Measurements from ENCODE around the gene SLC24A3. TPM values are rescaled to one million over a fixed set of nuclear protein-coding genes. Genes with fewer than 3 reads are reported as not detected.

SLC24A3 gene
- total RNA-seq, 1 donor from 2014 or later = 0.21 TPM

GRCh38 chr20:19260412-19261090 is 48.1 kb downstream of the SLC24A3 start:
- Histone ChIP-seq H3K9me3 (ENCODE audit: low read depth) (no peaks in the 10 kb centered on the region), H4K20me1 (ENCODE audit: low read depth) (no peaks in the 10 kb centered on the region), H3K4me1 (no peaks in the 10 kb centered on the region), H3K79me2 (ENCODE audit: low read depth) (no peaks in the 10 kb centered on the region), H3K27ac (no peak overlapping the region), H3F3A (ENCODE audit: low read depth) (no peaks in the 10 kb centered on the region), H3K36me3 (no peaks in the 10 kb centered on the region), H2AFZ (replicated peaks) (no peak overlapping the region), H3K9ac (no peak overlapping the region), H3K27me3 (no peaks in the 10 kb centered on the region), H3K4me3 (no peak overlapping the region), H3K4me2 (no peak overlapping the region)
- no peaks in the 10 kb centered on the region for H3K27me3 Mint-ChIP-seq (ENCODE audit: insufficient read depth, low read depth)
- H3K27ac Mint-ChIP-seq = no peak overlapping the region
- TF ChIP-seq CTCF (IDR thresholded peaks at IDR 0.05) (no peak), EZH2phosphoT487 (IDR thresholded peaks at IDR 0.05) (no peak), EZH2 (IDR thresholded peaks at IDR 0.05) (no peak)
- no peak overlapping the region for H3K4me3 Mint-ChIP-seq
- H3K4me1 Mint-ChIP-seq = peaks cover 7% of the 10 kb centered on the region
- no peaks in the 10 kb centered on the region for H3K36me3 Mint-ChIP-seq
- no peak for DNase-seq (ENCODE audit: low spot score)
- no peaks in the 10 kb centered on the region for H3K9me3 Mint-ChIP-seq

GRCh38 chr20:19264191-19264590 is 51.7 kb downstream of the SLC24A3 start:
- Mint-ChIP-seq H3K27me3 (ENCODE audit: insufficient read depth, low read depth) (peaks cover 4% of the 10 kb centered on the region), H3K4me3 (no peak overlapping the region), H3K4me1 (peaks cover 10% of the 10 kb centered on the region), H3K27ac (no peak overlapping the region), H3K9me3 (no peaks in the 10 kb centered on the region), H3K36me3 (no peaks in the 10 kb centered on the region)
- Histone ChIP-seq H3K4me3 (no peak overlapping the region), H3K4me2 (no peak overlapping the region), H3K36me3 (no peaks in the 10 kb centered on the region), H3K27ac (no peak overlapping the region), H2AFZ (replicated peaks) (no peak overlapping the region), H4K20me1 (ENCODE audit: low read depth) (no peaks in the 10 kb centered on the region), H3K27me3 (no peaks in the 10 kb centered on the region), H3K9ac (no peak overlapping the region), H3K4me1 (no peaks in the 10 kb centered on the region), H3K9me3 (ENCODE audit: low read depth) (no peaks in the 10 kb centered on the region), H3F3A (ENCODE audit: low read depth) (no peaks in the 10 kb centered on the region), H3K79me2 (ENCODE audit: low read depth) (no peaks in the 10 kb centered on the region)
- DNase-seq (ENCODE audit: low spot score) = no peak
- TF ChIP-seq CTCF (IDR thresholded peaks at IDR 0.05) = no peak
- TF ChIP-seq EZH2 (IDR thresholded peaks at IDR 0.05) = no peak
- TF ChIP-seq EZH2phosphoT487 (IDR thresholded peaks at IDR 0.05) = no peak

- no peak overlapping the region for H3K4me2 ChIP-seq
- H3K27ac Mint-ChIP-seq = no peak overlapping the region
- no peaks in the 10 kb centered on the region for H3K9me3 Mint-ChIP-seq
- no peak overlapping the region for H3K4me3 Mint-ChIP-seq
- no peaks in the 10 kb centered on the region for H3K36me3 ChIP-seq
- H3K9ac ChIP-seq = no peak overlapping the region
- no peaks in the 10 kb centered on the region for H3F3A ChIP-seq (ENCODE audit: low read depth)
- H3K4me1 Mint-ChIP-seq = peaks cover 10% of the 10 kb centered on the region
- H3K4me3 ChIP-seq = no peak overlapping the region
- H3K27me3 ChIP-seq = no peaks in the 10 kb centered on the region
- H3K9me3 ChIP-seq (ENCODE audit: low read depth) = no peaks in the 10 kb centered on the region
- no peaks in the 10 kb centered on the region for H3K36me3 Mint-ChIP-seq
- no peaks in the 10 kb centered on the region for H4K20me1 ChIP-seq (ENCODE audit: low read depth)
- no peak for DNase-seq (ENCODE audit: low spot score)
- no peak overlapping the region for H3K27ac ChIP-seq
- no peak overlapping the region for H2AFZ ChIP-seq (replicated peaks)
- H3K79me2 ChIP-seq (ENCODE audit: low read depth) = no peaks in the 10 kb centered on the region
- H3K27me3 Mint-ChIP-seq (ENCODE audit: insufficient read depth, low read depth) = peaks cover 4% of the 10 kb centered on the region
- TF ChIP-seq EZH2phosphoT487 (IDR thresholded peaks at IDR 0.05) = no peak
- no peak for TF ChIP-seq CTCF (IDR thresholded peaks at IDR 0.05)
- no peak for TF ChIP-seq EZH2 (IDR thresholded peaks at IDR 0.05)
- H3K4me1 ChIP-seq = no peaks in the 10 kb centered on the region
Observed at GRCh38 chr20:19265646-19266374, 53.4 kb downstream of the SLC24A3 start.
